Activated CD4-positive, CD25-positive, alpha-beta regulatory T cell treated with anti-CD3 and anti-CD28 coated beads, Interleukin-2, amount 50 U/mL, for 16 hours (primary cell): ENCODE measurements around the gene RNASE9.
"Not testable (repeated sequence)": the region's sequence is repeated elsewhere in the genome, so short reads cannot be mapped to it uniquely, and the experiment has no call there.

Experiments
- DNase-seq: peaks from one replicate; pipeline ENCODE4 v3.0.0-alpha.2; 2020; ENCODE audit warnings: low read depth, low spot score

RNASE9 gene

DNA sequence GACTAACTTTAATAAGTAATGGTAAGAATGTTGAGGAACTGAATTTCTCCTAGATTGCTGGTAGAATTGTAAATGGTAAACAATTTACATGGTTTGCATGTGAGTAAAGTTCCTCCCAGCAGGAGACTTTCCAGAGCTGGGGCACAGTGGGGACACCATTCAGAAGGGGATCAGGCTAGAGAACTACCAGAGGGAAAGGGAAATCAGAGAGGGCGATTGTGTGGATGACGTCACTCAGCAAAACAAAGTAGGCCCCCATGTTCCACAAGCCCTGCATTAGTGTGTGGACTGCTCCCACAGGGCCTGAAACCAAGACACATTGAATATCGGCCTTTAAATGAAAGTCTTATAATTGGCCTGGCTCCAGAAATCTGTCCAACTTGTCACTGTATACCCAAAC lies 17.5 kb upstream of the RNASE9 start:
- no peak for DNase-seq

DNA sequence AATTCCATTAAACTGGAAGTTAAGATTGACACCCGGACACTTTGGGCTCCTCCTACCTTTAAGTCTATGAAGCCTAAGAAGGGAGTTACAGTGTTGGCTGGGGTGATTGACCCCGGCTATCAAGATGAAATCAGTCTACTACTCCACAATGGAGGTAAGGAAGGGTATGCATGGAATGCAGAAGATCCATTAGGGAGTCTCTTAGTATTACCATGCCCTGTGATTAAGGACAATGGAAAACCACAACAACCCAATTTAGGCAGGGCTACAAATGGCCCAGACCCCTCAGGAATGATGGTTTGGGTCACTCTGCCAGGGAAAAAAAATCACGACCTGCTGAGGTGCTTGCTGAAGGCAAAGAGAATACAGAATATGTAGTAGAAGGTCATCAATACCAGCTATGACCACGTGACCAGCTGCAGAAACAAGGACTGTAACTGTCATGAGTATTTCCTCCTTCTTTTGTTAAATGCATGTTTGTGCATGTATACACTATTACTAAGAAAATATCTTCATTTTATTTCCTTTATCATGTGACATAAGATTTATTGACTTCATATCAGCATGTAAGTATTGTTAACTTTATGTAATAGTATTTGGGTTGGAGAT lies 11.6 kb upstream of the RNASE9 start:
- not testable (repeated sequence) for DNase-seq

DNA sequence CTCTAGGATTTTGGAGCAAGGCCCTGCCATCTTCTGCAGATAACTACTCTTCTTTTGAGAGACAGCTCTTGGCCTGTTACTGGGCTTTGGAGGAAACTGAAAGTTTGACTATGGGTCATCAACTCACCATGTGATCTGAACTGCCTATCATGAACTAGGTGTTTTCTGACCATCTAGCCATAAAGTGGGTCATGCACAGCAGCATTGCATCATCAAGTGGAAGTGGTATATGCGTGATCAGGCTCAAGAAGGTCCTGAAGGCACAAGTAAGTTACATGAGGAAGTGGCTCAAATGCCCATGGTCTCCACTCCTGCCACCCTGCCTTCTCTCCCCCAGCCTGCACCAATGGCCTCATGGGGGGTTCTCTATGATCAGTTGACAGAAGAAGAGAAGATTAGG lies 9.9 kb upstream of the RNASE9 start:
- not testable (repeated sequence) for DNase-seq

DNA sequence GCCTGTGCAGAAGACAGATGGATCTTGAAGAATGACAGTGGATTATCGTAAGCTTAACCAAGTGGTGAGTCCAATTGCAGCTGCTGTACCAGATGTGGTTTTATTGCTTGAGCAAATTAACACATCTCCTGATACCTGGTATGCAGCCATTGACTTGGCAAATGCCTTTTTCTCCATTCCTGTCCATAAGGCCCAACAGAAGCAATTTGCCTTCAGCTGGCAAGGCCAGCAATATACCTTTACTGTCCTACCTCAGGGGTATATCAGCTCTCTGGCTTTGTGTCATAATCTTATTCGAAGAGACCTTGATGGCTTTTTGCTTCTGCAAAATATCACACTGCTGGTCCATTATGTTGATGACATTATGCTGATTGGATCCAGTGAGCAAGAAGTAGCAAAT lies 9.0 kb upstream of the RNASE9 start:
- DNase-seq: not testable (repeated sequence)

DNA sequence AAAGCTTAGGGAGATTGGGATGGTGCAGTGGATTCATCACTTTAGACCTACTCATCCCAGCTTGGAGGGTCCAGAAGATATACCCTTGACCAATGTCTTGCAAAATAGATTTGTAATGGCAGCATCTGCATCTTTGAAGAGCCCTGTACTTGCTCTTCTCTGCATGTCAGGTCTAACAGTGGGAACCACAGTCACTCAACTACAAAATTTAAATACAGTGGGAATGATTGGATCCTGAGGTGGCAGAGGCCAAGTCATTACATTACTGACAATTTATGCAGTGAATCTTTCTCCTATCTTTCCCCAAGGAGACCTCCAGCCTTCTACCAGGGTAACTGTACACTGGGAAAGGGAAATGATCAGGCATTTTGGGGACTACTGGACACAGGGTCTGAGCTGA lies 8.2 kb upstream of the RNASE9 start:
- DNase-seq: no peak

DNA sequence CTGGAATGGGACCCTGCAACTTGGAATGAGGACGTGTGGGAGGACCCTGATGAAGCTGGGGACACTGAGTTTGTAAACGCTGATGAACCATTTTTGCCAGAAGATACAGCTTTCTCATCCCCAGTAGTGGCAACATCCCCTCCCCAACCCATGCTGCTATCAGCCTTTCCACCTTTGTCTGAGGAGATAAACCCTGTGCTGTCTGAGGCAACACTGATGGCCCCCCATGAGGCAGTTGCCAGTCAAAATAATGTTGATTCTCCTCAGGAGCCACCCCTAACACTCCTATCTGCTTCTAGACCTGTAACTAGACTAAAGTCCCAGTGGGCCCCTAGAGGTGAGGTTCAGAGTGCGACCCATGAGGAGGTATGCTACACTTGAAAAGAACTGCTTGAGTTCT lies 7.5 kb upstream of the RNASE9 start:
- no peak for DNase-seq

DNA sequence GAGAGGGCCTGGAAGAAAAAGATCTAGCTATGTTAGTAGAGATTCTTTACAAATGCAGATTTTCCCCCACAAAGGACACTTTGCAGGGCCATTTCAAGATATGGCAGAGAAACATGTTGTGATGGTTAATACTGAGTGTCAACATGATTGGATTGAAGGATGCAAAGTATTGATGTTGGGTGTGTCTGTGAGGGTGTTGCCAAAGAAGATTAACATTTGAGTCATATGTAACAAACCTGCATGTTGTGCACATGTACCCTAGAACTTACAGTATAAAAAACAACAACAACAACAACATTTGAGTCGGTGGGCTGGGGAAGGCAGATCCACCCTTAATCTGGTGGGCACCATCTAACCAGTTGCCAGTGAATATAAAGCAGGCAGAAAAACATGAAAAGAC lies 6.4 kb upstream of the RNASE9 start:
- not testable (repeated sequence) for DNase-seq

DNA sequence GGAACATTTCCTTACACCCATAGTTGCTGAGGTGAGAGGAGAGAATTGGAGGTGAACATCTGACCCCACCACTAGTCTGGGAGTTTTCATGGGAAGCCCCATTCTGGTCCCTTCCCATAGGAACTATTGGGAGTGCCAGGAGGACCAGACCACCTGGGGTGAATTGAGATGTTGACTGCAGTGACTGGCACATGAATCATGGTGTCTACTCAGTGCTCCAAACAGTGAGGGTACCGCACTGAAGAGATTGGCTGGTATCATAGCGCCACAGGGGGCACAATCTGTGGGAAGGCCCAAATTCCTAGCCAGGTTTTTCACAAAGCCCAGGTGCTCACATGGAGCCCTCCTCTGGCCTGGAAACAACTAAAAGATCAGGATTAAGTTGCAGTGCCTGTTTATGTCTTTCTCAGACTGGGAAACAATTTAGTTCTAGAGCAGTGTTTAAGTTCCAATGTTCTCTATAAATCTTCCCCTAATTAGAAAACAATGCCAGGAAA lies 3.7 kb upstream of the RNASE9 start:
- DNase-seq: no peak

DNA sequence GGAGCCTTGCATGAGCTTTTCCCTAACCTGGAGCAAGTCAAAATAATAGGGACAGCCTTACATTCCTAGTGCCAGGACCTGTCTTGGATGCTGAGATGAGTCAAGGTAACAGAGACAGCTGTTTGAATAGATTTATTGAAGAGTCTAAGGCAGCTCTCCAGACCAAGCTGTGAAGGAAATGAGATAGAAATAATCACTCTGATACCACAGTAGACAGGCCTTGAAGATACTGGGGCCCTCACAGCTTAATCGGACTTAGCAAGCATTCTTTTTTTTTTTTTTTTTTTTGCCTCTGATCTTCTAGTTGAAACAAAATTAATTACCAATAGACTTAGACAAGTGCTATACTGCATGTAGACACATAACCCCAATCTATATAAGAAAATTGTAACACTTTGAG lies 3.1 kb upstream of the RNASE9 start:
- DNase-seq: no peak

DNA sequence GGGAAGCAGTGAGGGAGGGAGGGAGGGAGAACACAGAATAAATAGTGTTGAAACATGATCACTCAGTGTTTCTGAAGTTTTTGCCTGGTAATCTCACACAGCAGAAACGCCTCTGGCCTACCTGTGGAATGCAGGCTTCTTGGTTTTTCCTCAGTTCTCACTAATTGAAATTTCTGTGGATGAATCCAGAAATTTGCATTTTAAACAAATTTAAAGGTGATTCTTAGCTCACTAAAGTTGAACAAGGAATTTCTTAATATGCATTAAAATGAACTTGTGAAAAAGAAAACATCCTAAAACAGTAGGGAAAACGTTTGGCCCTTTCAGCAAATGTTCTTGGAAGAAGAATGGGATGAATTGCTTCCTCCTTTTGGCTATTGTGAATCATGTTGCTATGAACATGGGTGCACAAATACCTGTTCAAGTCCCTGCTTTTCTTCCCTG lies 1.4 kb downstream of the RNASE9 start:
- DNase-seq: no peak

DNA sequence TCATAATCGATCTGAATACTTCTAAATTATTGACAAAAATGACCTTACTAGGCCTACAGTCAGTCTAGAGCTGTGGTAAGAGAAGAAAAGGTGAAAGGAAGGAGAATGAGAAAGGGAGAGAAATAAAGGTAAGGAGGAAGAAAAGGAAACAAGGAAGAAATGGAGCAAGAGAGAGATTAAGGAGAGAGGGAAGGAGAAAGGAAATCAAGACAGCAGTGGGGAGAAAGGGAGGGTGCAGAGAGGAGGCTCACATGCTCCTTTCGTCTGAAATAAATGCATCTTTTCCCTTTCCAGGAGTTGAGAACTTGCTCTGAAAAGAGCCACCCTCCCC lies 3.7 kb downstream of the RNASE9 start:
- no peak for DNase-seq

DNA sequence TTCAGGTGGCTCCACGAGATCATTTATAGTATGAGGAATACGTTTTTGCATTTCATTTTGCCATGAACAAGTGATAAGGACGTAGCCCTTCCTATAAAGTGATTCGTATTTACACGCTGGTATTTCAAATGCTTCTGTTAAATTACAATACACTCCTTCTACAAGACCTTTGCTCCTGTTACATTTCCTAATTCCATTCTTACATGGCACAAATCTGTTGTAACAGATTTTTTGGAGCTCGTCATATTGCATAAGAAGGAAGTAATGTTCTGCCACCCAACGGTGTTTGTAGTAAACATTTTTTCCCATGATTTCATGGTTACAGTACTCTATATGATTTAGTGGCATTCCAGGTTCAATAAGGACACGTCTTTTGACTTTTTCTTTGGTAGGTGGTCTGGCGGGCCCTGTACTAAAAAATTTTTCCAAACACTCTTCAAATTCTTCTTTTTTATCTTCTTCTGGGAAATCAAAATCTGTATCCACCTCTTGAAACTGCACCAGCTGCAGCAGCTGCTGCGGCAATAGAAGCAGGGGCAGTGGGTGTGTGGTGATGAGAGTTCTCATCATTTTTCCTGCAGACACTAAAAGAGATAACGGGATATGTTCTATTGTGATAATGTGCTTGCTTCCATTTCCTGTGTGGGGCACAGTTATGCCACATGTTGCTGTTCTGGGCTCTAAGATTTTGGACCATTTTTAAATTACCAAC lies 4.2 kb downstream of the RNASE9 start:
- DNase-seq: no peak

DNA sequence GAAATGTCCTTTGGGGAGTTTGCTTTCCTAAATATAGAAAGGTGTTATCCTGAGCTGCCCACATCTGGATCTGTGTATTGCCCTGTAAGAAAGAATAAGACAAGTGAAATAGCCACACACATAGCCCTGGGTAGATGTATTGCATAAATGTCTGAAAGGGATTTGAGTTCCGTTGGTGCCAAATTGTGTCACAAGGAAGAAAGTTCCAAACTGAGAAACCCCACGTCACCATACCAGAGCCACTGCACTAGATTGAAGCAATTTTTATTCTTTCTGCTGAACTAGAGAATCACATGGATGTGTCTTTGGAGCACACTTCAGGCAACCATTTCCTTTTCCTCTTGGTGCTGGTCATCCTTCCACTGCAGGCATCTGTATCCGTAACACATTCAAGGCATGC lies 5.0 kb downstream of the RNASE9 start:
- DNase-seq: no peak

DNA sequence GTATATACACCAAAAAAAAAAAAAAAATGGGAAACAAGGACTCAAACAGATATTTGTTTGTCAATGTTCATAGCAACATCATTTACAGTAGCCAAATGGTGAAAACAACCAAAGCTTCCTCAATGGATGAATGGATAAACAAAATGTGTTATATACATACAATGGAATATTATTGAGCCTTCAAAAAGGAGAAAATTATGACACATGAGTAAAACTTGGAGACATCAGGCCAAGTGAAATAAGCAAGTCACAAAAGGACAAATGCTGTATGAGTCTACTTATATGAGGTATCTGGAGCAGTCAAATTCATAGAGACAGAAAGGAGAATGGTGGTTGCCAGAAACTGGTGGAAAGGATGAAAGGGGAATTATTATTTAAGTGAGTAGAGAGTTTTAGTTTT lies 7.8 kb downstream of the RNASE9 start:
- no peak for DNase-seq

DNA sequence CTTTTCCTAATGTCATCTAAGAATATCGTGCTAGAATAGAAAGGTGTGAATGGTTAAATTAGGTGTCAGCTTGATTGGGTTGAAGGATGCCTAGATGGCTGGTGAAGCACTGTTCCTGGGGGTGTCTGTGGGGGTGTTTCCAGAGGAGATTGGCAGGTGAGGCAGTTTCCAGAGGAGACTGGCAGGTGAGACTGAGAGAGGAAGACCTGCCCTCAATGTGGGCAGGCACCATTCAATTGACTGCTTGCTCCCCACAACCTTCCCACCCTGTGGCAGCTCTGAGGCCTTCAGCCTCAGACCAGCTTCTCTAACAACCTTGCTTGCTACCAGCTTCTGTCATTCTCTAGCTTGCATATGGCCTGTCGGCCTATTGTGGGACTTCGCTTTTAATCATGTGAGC lies 9.2 kb downstream of the RNASE9 start:
- no peak for DNase-seq

DNA sequence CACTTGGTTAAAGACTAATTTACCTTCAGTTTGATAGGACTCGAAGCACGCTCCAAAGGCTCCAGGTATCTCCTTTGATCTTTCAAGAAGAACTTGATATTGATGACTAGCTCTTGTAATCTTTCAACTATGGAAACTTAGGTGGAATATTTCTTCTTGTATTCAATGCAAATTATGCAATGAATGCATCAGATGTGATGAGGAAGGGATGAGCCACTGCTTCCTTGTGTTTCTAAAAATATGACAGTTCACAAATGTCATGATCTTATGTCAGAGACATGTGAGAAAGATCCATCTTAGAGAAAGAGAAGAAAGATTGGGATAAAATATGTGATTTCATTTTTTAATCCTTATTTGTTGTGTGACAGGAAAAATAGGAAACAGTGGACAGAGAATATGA lies 9.9 kb downstream of the RNASE9 start:
- DNase-seq: no peak

DNA sequence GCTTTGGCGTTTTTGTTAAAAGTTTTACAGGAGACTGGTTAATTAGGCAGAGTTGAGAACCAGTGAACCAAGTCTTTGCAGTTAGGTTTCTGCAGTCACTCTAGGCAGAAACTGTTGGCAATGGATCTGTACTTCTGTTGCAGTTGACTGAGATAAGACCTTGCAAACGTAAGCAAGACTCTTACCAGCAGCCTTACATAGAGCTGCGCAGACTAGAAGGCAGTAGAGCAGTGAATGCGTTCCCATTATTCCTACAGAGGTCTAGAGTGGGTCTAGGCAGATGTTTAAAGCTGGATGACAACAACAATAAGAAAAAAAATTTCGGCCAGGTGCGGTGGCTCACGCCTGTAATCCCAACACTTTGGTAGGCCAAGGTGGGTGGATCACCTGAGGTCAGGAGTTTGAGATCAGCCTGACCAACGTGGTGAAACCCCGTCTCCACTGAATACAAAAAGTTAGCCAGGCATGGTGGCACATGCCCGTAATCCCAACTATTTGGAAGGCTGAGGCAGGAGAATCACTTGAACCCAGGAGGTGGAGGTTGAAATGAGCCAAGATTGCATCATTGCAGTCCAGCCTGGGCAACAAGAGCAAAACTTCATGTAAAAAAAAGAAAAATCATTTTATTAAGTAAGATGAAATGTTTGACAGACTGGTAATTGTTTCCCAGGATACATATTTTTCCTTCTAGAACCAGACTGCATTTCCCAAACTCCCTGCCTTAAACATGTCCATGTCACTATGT lies 12.3 kb downstream of the RNASE9 start:
- DNase-seq: no peak

DNA sequence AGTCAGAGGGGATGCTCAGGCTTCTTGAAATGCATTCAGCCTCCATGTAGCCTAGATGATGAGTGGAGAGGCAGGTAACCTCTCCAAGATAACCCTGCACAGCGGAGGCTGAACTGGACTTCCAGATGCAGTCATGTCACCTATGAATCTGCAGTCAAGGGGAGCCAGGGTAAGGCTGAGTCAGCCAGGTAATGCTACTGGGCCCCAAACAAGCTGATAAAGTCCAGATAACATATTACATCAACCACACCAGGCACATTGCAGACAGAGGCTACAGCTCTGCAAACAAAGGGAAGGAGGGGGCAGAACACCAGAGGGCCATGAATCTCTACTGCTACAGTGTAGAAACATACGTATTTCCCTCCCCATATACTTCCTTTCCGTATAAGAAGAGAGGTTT lies 14.0 kb downstream of the RNASE9 start:
- no peak for DNase-seq

DNA sequence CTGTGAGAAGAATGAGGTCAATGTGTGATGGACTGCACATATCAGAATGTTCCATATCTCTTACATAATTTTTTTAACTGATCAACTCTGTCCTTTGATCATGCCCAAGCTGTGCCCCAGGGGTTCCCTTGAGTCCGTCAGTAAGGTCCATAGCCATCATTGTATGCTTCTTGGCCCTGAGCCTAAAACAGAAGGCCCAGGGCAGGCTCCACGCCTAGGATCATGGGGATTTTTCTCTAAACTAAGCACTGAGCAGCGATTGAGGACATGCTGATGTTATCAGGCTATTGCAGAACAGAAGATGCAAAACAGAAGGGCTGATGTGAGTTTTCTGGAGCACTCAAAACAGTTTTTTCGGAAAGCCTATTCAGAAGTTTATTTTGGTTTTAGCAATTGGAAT lies 20.9 kb downstream of the RNASE9 start:
- no peak for DNase-seq

DNA sequence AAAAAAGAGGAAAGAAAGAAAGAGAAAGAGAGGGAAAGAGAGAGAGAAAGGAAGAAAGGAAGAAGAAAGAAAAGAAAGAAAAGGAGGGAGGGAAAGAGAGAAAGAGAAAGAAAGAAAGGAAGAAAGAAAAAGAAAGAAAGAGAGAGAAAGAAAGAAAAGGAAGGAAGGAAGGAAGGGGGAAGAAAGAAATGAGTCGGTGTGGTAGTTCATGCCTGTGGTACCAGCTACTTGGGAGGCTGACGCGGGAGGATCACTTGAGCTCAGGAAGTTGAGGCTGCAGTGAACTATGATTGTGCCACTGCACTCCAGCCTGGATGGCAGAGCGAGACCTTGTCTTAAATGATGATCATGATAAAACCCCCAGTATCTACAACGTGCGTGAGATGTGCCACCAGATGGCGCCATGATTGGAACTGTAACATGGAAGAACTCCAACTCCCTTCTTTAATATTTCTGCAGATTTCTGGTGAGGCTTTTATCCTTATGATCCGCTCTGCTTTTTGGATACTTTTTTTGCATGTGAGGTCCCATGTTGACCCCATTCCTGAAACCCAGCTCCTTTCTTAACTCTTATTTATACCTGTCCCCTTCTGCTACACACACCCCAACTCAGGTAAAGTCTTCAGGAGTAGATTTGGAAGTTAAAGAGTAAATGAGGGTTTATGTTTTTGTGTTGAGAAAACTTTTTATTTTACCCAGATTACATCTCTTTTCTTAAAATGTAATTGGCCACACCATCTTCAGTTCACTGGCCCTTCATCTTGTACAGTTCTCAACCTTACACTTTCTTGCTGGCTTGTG lies 29.9 kb downstream of the RNASE9 start:
- DNase-seq: peak; percentile 48

DNA sequence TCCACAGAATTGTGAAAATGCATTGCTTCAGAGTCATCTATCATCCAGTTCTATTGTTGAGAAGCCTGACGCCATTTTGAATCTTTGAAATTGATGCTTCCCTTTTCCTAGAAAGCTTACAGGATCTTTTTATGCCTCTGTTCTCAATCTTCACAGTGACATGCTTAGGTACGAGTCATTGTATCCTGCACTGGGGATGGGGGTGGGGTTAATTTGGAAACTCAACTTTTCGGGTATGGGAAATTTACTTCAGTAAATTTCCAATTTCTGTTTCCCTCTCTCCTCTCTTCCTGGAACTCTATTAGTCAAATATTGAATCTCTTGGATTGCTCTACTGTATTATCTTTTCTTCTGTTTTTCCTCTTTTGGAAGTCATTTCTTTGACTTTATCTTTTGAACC lies 31.0 kb downstream of the RNASE9 start:
- no peak for DNase-seq

DNA sequence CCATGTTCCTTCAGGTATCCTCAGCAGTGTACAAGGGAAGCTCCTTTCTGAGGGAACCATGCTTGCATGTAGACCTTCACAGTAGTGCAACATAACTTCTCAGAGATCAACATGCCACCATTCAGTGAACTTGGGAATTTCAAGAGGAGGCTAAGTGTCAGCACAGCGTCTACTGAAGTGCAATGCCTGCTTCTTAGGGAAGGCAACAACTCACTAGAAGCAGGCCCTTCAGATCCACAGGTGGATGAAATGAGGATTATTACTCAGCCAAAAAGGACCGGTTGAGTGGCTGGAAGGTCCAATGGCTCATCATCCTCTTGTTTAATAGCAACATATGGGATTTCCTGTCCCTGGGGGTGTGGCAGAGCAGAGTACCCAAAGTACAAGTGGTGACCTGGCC lies 36.8 kb downstream of the RNASE9 start:
- no peak for DNase-seq
